ENCODE measurements around the gene NPY5R.

DNA sequence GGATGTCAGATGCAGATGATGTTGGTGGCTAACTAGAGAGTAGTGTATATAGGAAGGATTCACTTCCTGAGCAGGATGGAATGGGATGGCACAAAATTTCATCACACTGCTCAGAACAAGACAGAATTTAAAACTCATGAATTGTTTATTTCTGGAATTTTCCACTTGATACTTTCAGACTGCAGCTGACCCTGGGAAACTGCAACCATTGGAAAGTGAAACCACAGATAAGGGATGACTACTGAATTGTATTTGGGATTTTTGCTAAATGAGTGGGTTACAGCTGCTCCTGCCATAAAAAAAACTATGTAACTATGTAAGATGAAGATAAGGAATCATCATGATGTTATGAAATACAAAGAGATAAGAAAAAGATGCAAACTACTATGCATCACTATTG is 51.4 kb downstream of the NPY5R start:
- TF ChIP-seq, protein P1, sequence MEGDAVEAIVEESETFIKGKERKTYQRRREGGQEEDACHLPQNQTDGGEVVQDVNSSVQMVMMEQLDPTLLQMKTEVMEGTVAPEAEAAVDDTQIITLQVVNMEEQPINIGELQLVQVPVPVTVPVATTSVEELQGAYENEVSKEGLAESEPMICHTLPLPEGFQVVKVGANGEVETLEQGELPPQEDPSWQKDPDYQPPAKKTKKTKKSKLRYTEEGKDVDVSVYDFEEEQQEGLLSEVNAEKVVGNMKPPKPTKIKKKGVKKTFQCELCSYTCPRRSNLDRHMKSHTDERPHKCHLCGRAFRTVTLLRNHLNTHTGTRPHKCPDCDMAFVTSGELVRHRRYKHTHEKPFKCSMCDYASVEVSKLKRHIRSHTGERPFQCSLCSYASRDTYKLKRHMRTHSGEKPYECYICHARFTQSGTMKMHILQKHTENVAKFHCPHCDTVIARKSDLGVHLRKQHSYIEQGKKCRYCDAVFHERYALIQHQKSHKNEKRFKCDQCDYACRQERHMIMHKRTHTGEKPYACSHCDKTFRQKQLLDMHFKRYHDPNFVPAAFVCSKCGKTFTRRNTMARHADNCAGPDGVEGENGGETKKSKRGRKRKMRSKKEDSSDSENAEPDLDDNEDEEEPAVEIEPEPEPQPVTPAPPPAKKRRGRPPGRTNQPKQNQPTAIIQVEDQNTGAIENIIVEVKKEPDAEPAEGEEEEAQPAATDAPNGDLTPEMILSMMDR (IDR thresholded peaks at IDR 0.05), result no peak
- no peak for TF ChIP-seq POLR2A (IDR thresholded peaks at IDR 0.05)
